ENCODE results near the gene C16orf74.

C16orf74 gene

GRCh38 chr16:85664580-85665372, 86.1 kb downstream of the C16orf74 start:
- no peak for TF ChIP-seq CTCF (IDR thresholded peaks at IDR 0.05)
- Histone ChIP-seq H3K4me1 (ENCODE audit: control insufficient read depth in 1 of 2, insufficient read depth in 1 of 2, low read depth in 1 of 2, low read length in 1 of 2) (no peaks in the 10 kb centered on the region), H3K36me3 (peaks cover 97% of the 10 kb centered on the region), H3K4me3 (ENCODE audit: low read depth in 1 of 2, low read length in 1 of 2) (no peak overlapping the region), H3K27ac (no peak overlapping the region), H3K27me3 (no peaks in the 10 kb centered on the region), H3K9me3 (no peaks in the 10 kb centered on the region)

GRCh38 chr16:85663891-85664321, 87.0 kb downstream of the C16orf74 start:
- TF ChIP-seq CTCF (IDR thresholded peaks at IDR 0.05), result no peak
- H3K36me3 ChIP-seq, result peaks cover 95% of the 10 kb centered on the region
- H3K9me3 ChIP-seq, result no peaks in the 10 kb centered on the region
- H3K4me1 ChIP-seq (ENCODE audit: control insufficient read depth in 1 of 2, insufficient read depth in 1 of 2, low read depth in 1 of 2, low read length in 1 of 2), result no peaks in the 10 kb centered on the region
- no peak overlapping the region for H3K4me3 ChIP-seq (ENCODE audit: low read depth in 1 of 2, low read length in 1 of 2)
- H3K27me3 ChIP-seq, result no peaks in the 10 kb centered on the region
- no peak overlapping the region for H3K27ac ChIP-seq

- Histone ChIP-seq H3K36me3 (peaks cover 95% of the 10 kb centered on the region), H3K4me1 (ENCODE audit: control insufficient read depth in 1 of 2, insufficient read depth in 1 of 2, low read depth in 1 of 2, low read length in 1 of 2) (no peaks in the 10 kb centered on the region), H3K9me3 (no peaks in the 10 kb centered on the region), H3K27ac (no peak overlapping the region), H3K4me3 (ENCODE audit: low read depth in 1 of 2, low read length in 1 of 2) (no peak overlapping the region), H3K27me3 (no peaks in the 10 kb centered on the region)
- TF ChIP-seq CTCF (IDR thresholded peaks at IDR 0.05), result no peak
Observed at GRCh38 chr16:85662976-85663830, 87.7 kb downstream of the C16orf74 start.

- Histone ChIP-seq H3K4me3 (ENCODE audit: low read depth in 1 of 2, low read length in 1 of 2) (no peak overlapping the region), H3K27ac (no peak overlapping the region), H3K4me1 (ENCODE audit: control insufficient read depth in 1 of 2, insufficient read depth in 1 of 2, low read depth in 1 of 2, low read length in 1 of 2) (no peaks in the 10 kb centered on the region), H3K27me3 (no peaks in the 10 kb centered on the region), H3K36me3 (peaks cover 95% of the 10 kb centered on the region), H3K9me3 (no peaks in the 10 kb centered on the region)
- no peak for TF ChIP-seq CTCF (IDR thresholded peaks at IDR 0.05)
Observed at GRCh38 chr16:85662482-85662812, 88.4 kb downstream of the C16orf74 start.

- Histone ChIP-seq H3K4me3 (ENCODE audit: low read depth in 1 of 2, low read length in 1 of 2) (no peak overlapping the region), H3K9me3 (no peaks in the 10 kb centered on the region), H3K4me1 (ENCODE audit: control insufficient read depth in 1 of 2, insufficient read depth in 1 of 2, low read depth in 1 of 2, low read length in 1 of 2) (no peaks in the 10 kb centered on the region), H3K27me3 (no peaks in the 10 kb centered on the region), H3K27ac (no peak overlapping the region), H3K36me3 (peaks cover 95% of the 10 kb centered on the region)
- no peak for TF ChIP-seq CTCF (IDR thresholded peaks at IDR 0.05)
Observed at GRCh38 chr16:85661740-85662481, 89.0 kb downstream of the C16orf74 start.

Data from neutrophil (primary cell).